Naive thymus-derived CD4-positive, alpha-beta T cell (primary cell): ENCODE measurements around the gene SCIN. TPM values are rescaled to one million over a fixed set of nuclear protein-coding genes. Genes with fewer than 3 reads are reported as not detected.
"Not testable (repeated sequence)": the region's sequence is repeated elsewhere in the genome, so short reads cannot be mapped to it uniquely, and the experiment has no call there.

Source experiments
- ATAC-seq: fragments of 150-1000 bp; cut with Tn5 transposase; 2 replicates; pipeline ENCODE4 v1.10.0; 2021; ENCODE audit warnings: mild to moderate bottlenecking, moderate library complexity
- CTCF ChIA-PET: fragments of 350-600 bp; sonication (Branson Sonifier 250); formaldehyde crosslinking; loops from one replicate; lab custom pipeline; 2021; ENCODE audit warnings: antibody characterized with exemption; lab: Charles Lee
- POLR2A ChIA-PET: fragments of 350-600 bp; sonication (Branson Sonifier 250); formaldehyde crosslinking; loops from one replicate; lab custom pipeline; 2021; ENCODE audit warnings: antibody characterized with exemption, inconsistent platforms; lab: Charles Lee
- DNase-seq, 9 donors: peaks; one replicate each; pipeline versions ENCODE4 v3.0.0 to v3.0.0-alpha.2; 2020 to 2022; ENCODE audit warnings: mixed read lengths in 1 of 9
- H3K27ac ChIP-seq: one replicate; pipeline ENCODE4 v1.7.0; 2013; ENCODE audit warnings: mild to moderate bottlenecking, low read depth, low read length, moderate library complexity
- H3K27me3 ChIP-seq, 2 donors: one replicate each; pipeline ENCODE4 v1.7.0; 2013; ENCODE audit warnings: low read length in 2 of 2, mild to moderate bottlenecking in 2 of 2, moderate library complexity in 2 of 2; ENCODE audit not compliant: control insufficient read depth in 2 of 2, insufficient read depth in 2 of 2
- H3K36me3 ChIP-seq, 3 experiments: 1 replicate in 2 of 3; 2 replicates in 1 of 3; pipeline ENCODE4 v1.7.0; 2013; ENCODE audit warnings: low read length in 3 of 3, mild to moderate bottlenecking in 3 of 3, moderate library complexity in 1 of 3; ENCODE audit not compliant: insufficient read depth in 3 of 3, control insufficient read depth in 2 of 3
- H3K4me1 ChIP-seq, 2 donors: one replicate each; pipeline ENCODE4 v1.7.0; 2013; ENCODE audit warnings: low read length in 2 of 2, mild to moderate bottlenecking in 2 of 2, moderate library complexity in 1 of 2; ENCODE audit not compliant: control insufficient read depth in 2 of 2, insufficient read depth in 2 of 2
- H3K4me3 ChIP-seq: 2 replicates; pipeline ENCODE4 v1.7.0; 2013; ENCODE audit warnings: mild to moderate bottlenecking, low read length
- H3K9me3 ChIP-seq, 3 experiments: 1 replicate in 2 of 3; 2 replicates in 1 of 3; pipeline ENCODE4 v1.7.0; 2013; ENCODE audit warnings: low read length in 3 of 3; ENCODE audit not compliant: control insufficient read depth in 2 of 3
- H3K27ac Mint-ChIP-seq, 9 donors: one replicate each; pipeline ENCODE4 v1.8.0; 2020 to 2022; ENCODE audit warnings: mixed read lengths in 9 of 9, mild to moderate bottlenecking in 8 of 9, moderate library complexity in 5 of 9, inconsistent platforms in 2 of 9
- H3K27me3 Mint-ChIP-seq, 5 donors: one replicate each; pipeline ENCODE4 v1.8.0; 2021 to 2022; ENCODE audit warnings: mixed read lengths in 5 of 5, mild to moderate bottlenecking in 1 of 5
- H3K36me3 Mint-ChIP-seq, 5 donors: one replicate each; pipeline ENCODE4 v1.8.0; 2020 to 2022; ENCODE audit warnings: mixed read lengths in 5 of 5, mild to moderate bottlenecking in 3 of 5, inconsistent platforms in 1 of 5
- H3K4me1 Mint-ChIP-seq, 7 donors: one replicate each; pipeline ENCODE4 v1.8.0; 2020 to 2022; ENCODE audit warnings: mixed read lengths in 7 of 7, mild to moderate bottlenecking in 3 of 7, inconsistent platforms in 1 of 7
- H3K4me3 Mint-ChIP-seq, 10 donors: one replicate each; pipeline ENCODE4 v1.8.0; 2020 to 2022; ENCODE audit warnings: mild to moderate bottlenecking in 10 of 10, mixed read lengths in 10 of 10, moderate library complexity in 6 of 10, inconsistent platforms in 2 of 10
- H3K9me3 Mint-ChIP-seq, 11 donors: one replicate each; pipeline ENCODE4 v1.8.0; 2020 to 2022; ENCODE audit warnings: mixed read lengths in 11 of 11, mild to moderate bottlenecking in 4 of 11, inconsistent platforms in 1 of 11, moderate library complexity in 1 of 11
- intact Hi-C, 2 donors: fragments of 100-400 bp; cut with micrococcal nuclease; formaldehyde crosslinking; loops; one replicate each; pipeline ENCODE4 v1.15.1; 2023
- polyA plus RNA-seq, 2 donors: library from polyadenylated mRNA; unstranded; fragments of 300-500 nt; fragmentation: Illumina TruSeq; gene quantifications; one replicate each; pipeline ENCODE4 v1.2.3, GENCODE V29; 2021
- total RNA-seq, 6 experiments: library from RNA in 5 of 6; stranded (reverse) in 5 of 6; gene quantifications; 1 replicate in 5 of 6; 2 replicates in 1 of 6; pipeline ENCODE4 v1.2.3 and lab custom pipeline; 2021 to 2026

SCIN gene
- total and polyA plus RNA-seq, 7 experiments from 2014 or later: 0.16 to 0.95 (median 0.35) TPM; not detected in 3

DNA sequence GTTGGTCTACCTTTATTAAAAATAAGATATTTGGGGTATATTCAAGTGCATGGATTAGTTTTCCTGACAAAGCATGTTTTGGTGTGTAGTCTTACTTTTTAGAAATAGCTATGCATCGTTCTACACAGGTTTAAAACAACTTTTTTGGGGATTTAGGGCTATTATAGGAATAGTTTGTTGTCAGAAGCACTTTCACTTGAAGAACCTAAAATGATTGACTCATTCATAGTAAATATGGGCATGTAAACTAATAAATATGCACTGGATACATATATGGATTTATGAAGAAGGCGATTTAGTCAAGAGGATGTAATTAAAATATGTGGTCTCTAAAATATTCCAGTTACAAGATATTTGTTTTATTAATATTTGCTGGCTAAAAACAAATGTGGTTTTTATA, 118.9 kb downstream of the SCIN start:
- Histone ChIP-seq H3K27me3 (no peaks in the 10 kb centered on the region), H3K9me3 (no peaks in the 10 kb centered on the region), H3K27ac (no peak overlapping the region), H3K4me1 (peaks cover 5 to 14% of the 10 kb centered on the region in 2 donors), H3K4me3 (no peak overlapping the region), H3K36me3 (peaks cover 0 to 6% (median 0%) of the 10 kb centered on the region in 3 experiments)
- Mint-ChIP-seq H3K4me3 (peak overlapping the region in 2 of 10 donors; percentile 29 to 49), H3K9me3 (no peaks in the 10 kb centered on the region), H3K4me1 (peaks cover 13 to 47% (median 29%) of the 10 kb centered on the region in 7 donors), H3K36me3 (peaks cover 0 to 10% (median 0%) of the 10 kb centered on the region in 5 donors), H3K27ac (no peak overlapping the region), H3K27me3 (no peaks in the 10 kb centered on the region)
- ATAC-seq (no peak), DNase-seq (no peak)
- intact Hi-C loops: loop anchor here (5.0 to 10.0 kb wide), 4 partner anchors 428 to 1745 kb away; a partner anchor contains a TSS
- ChIA-PET CTCF (no interaction called here), POLR2A (no interaction called here)

DNA sequence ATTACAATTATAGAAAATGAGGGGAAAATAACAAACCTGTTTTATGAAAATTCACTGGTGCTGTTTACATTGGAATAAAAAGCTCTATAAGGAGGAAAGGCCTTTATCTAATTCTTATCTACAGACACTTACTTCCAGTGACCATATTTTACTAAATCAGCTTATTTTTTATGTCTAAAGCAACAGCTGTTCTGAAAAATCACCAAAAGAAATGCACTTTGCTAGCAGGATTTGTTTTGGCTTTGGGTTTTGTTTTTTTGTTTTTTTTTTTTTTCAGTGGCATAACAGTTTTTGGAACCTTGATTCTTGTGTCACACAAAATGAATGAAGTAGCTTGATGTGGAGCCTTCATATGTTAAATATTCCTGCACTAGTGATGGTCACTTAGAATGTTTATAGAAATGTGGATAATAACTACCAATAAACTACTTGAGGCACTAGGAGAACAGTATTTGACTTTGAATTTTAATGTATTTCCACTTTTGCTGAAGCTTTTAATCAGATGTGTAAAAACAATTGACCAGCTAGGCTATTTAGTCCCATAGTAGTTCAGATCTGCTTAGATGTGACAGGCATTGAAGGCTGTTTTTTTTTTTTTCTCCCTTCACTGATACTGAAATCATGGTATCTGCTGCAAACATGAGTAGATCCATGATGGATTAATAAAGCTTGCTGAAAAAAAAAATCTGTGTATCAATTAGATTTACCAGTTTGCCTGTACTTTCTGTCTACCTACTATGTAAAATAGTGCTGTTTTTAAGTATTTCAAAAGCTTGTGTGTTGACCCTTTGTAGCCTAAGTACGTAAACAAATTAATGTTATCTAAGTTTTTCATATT, 119.7 kb downstream of the SCIN start:
- no peak overlapping the region for H3K27ac ChIP-seq
- H3K9me3 ChIP-seq: no peaks in the 10 kb centered on the region
- peaks cover 13 to 51% (median 29%) of the 10 kb centered on the region in 7 donors for H3K4me1 Mint-ChIP-seq
- H3K4me3 Mint-ChIP-seq: no peak overlapping the region
- no peaks in the 10 kb centered on the region for H3K27me3 Mint-ChIP-seq
- intact Hi-C loops: no loop called here
- peaks cover 0 to 6% (median 0%) of the 10 kb centered on the region in 3 experiments for H3K36me3 ChIP-seq
- H3K4me3 ChIP-seq: no peak overlapping the region
- peak overlapping the region in 1 of 9 donors; percentile 20 for H3K27ac Mint-ChIP-seq
- no peak for DNase-seq
- CTCF ChIA-PET: interaction anchor here (0.6 to 1.5 kb wide), 5 partner anchors 49 to 1058 kb away, joined by 3 to 8 read pairs (median 5); no protein-coding TSS in a partner anchor
- H3K9me3 Mint-ChIP-seq: no peaks in the 10 kb centered on the region
- peaks cover 5 to 14% of the 10 kb centered on the region in 2 donors for H3K4me1 ChIP-seq
- ATAC-seq: no peak
- H3K36me3 Mint-ChIP-seq: peaks cover 0 to 10% (median 0%) of the 10 kb centered on the region in 5 donors
- H3K27me3 ChIP-seq: no peaks in the 10 kb centered on the region
- POLR2A ChIA-PET: interaction anchor here (0.6 to 0.7 kb wide), 2 partner anchors 24 to 56 kb away, joined by 3 read pairs; no protein-coding TSS in a partner anchor

DNA sequence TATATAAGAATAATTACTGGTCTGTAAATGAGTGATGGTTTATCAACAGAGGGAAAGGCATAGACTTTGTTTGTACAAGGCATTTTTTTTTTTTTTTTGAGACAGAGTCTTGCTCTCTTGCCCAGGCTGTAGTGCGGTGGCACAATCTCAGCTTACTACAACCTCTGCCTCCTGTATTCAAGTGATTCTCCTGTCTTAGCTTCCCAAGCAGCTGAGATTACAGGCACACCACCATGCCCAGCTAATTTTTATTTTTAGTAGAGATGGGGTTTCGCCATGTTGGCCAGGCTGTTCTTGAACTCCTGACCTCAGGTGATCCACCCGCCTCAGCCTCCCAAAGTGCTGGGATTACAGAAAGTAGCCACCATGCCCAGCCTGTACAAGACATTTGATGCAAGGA, 120.9 kb downstream of the SCIN start:
- H3K9me3 ChIP-seq, H3K4me3 Mint-ChIP-seq, H3K27me3 ChIP-seq, H3K27ac ChIP-seq, H3K27me3 Mint-ChIP-seq, H3K36me3 ChIP-seq, DNase-seq, intact Hi-C loops, ATAC-seq, POLR2A ChIA-PET, H3K36me3 Mint-ChIP-seq, H3K4me1 ChIP-seq, H3K27ac Mint-ChIP-seq, H3K9me3 Mint-ChIP-seq, H3K4me3 ChIP-seq: not testable (repeated sequence)
- CTCF ChIA-PET: interaction anchor here (0.7 to 1.5 kb wide), 2 partner anchors 51 to 571 kb away, joined by 5 to 8 read pairs; no protein-coding TSS in a partner anchor
- peaks cover 13 to 49% (median 22%) of the 10 kb centered on the region in 7 donors for H3K4me1 Mint-ChIP-seq

DNA sequence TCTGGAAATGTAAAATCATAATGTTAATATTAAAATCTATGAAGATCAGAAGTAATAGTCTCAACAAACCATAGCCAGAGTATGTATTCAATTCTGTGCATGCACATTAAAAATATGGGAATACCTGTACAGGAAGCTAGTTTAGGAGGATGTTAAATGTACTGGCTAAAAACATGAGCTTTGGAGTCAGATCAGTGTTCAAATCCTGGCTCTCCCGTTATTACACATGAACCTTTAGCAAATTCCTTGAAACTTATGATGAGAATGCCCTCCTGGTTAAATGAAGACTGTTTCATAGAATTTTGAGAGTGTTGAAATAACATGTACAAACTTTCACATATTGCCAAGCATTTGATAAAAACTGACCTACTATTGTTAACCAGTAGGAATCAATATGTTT, 121.5 kb downstream of the SCIN start:
- intact Hi-C loops: no loop called here
- no peak for ATAC-seq

DNA sequence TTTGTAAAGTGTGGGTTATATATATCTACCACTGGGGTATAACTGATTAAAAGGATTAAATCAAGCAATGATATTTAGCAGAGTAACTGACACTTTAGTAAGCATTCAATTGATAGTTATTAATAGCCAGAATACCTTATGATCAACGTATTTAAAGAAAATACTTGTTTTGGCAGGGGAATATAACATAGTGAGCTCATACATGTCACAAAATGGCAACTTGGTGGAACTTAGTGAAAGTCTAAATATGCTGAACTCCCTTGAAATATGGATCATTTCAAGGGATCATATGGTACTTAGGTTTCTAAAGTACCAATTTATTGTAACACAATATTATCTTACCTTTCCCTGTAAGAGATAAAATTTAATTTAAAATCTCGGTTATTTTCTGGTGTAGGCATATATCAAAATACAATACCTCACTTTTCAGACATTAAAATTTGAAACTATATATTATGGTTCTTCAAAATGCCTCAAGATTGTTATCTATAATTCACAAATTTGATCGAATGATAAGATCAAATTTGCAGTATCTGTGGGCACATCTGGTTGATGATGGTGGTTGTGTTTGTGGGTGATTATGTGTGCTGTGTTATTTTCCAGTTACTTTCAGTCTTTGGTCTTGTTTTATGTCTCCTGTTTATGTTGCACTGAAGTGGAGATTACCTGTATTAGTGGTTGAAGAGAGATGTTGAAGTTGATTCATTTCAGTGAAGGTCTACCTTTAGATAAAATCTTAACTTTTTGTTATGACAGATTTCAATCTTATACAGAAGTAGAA, 122.1 kb downstream of the SCIN start:
- ATAC-seq: no peak
- Histone ChIP-seq H3K27me3 (no peaks in the 10 kb centered on the region), H3K36me3 (no peaks in the 10 kb centered on the region), H3K27ac (no peak overlapping the region), H3K4me1 (peaks cover 3 to 5% of the 10 kb centered on the region in 2 donors), H3K4me3 (no peak overlapping the region), H3K9me3 (no peaks in the 10 kb centered on the region)
- intact Hi-C loops: no loop called here
- CTCF ChIA-PET: no interaction called here
- Mint-ChIP-seq H3K36me3 (peaks cover 0 to 10% (median 0%) of the 10 kb centered on the region in 5 donors), H3K4me1 (peaks cover 12 to 48% (median 17%) of the 10 kb centered on the region in 7 donors), H3K9me3 (peaks cover 0 to 2% (median 0%) of the 10 kb centered on the region in 11 donors), H3K4me3 (no peak overlapping the region), H3K27me3 (no peaks in the 10 kb centered on the region), H3K27ac (no peak overlapping the region)
- POLR2A ChIA-PET: interaction anchor here (0.5 kb wide), 1 partner anchor 10 kb away, joined by 3 read pairs; no protein-coding TSS in a partner anchor
- no peak for DNase-seq

More for the DNA sequence above, 121.5 kb downstream of the SCIN start:
- peaks cover 5 to 7% of the 10 kb centered on the region in 2 donors for H3K4me1 ChIP-seq
- no peaks in the 10 kb centered on the region for H3K27me3 Mint-ChIP-seq
- no peak overlapping the region for H3K4me3 Mint-ChIP-seq
- H3K9me3 ChIP-seq: no peaks in the 10 kb centered on the region
- H3K4me3 ChIP-seq: no peak overlapping the region
- DNase-seq: no peak
- peaks cover 0 to 10% (median 0%) of the 10 kb centered on the region in 5 donors for H3K36me3 Mint-ChIP-seq
- peaks cover 0 to 3% (median 0%) of the 10 kb centered on the region in 3 experiments for H3K36me3 ChIP-seq
- H3K9me3 Mint-ChIP-seq: peaks cover 0 to 2% (median 0%) of the 10 kb centered on the region in 11 donors
- H3K27me3 ChIP-seq: no peaks in the 10 kb centered on the region
- no peak overlapping the region for H3K27ac ChIP-seq
- peaks cover 13 to 51% (median 22%) of the 10 kb centered on the region in 7 donors for H3K4me1 Mint-ChIP-seq
- no peak overlapping the region for H3K27ac Mint-ChIP-seq
- POLR2A ChIA-PET: interaction anchor here (0.5 kb wide), 1 partner anchor 9 kb away, joined by 3 read pairs; no protein-coding TSS in a partner anchor
- CTCF ChIA-PET: interaction anchor here (1.5 kb wide), 1 partner anchor 571 kb away, joined by 5 read pairs; no protein-coding TSS in a partner anchor

DNA sequence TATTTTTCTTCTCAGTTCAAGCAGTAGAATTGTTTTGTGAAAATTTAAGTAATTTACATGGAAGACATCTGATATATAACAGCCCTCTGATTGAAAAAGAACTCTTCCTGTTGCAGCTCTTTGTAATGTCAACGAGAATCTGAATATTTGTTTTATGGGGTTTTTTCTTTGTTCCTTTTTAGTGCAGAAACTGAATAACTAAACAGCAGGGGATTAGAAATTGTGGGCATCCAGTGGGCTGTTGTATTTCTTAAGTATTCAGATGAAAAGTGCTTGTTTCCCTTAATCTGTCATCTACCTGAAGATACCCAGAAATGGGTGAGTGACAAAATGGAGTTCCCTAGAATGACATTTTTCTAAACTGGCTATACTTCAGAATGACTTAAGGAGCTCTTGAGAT, 124.3 kb downstream of the SCIN start:
- Histone ChIP-seq H3K27ac (no peak overlapping the region), H3K36me3 (no peaks in the 10 kb centered on the region), H3K4me1 (no peaks in the 10 kb centered on the region), H3K9me3 (no peaks in the 10 kb centered on the region), H3K4me3 (no peak overlapping the region), H3K27me3 (no peaks in the 10 kb centered on the region)
- POLR2A ChIA-PET: no interaction called here
- intact Hi-C loops: no loop called here
- Mint-ChIP-seq H3K36me3 (peaks cover 0 to 6% (median 0%) of the 10 kb centered on the region in 5 donors), H3K27ac (no peak overlapping the region), H3K9me3 (peaks cover 0 to 2% (median 0%) of the 10 kb centered on the region in 11 donors), H3K4me1 (peaks cover 1 to 31% (median 6%) of the 10 kb centered on the region in 7 donors), H3K27me3 (no peaks in the 10 kb centered on the region), H3K4me3 (no peak overlapping the region)
- ATAC-seq (no peak), DNase-seq (no peak)
- CTCF ChIA-PET: no interaction called here
